ENCODE data around the gene FBXW7.

The FBXW7 gene

GRCh38 chr4:152509595-152510225 lies 26.2 kb downstream of the FBXW7 start:
- DNase-seq = no peak

- no peak for DNase-seq
Measured at GRCh38 chr4:152508818-152509217, 27.1 kb downstream of the FBXW7 start.

- DNase-seq = no peak
Measured at GRCh38 chr4:152508386-152508785, 27.5 kb downstream of the FBXW7 start.

GRCh38 chr4:152503653-152504290 lies 32.1 kb downstream of the FBXW7 start:
- DNase-seq = no peak

GRCh38 chr4:152501846-152502536 lies 33.9 kb downstream of the FBXW7 start:
- no peak for DNase-seq

GRCh38 chr4:152500800-152501434 lies 35.0 kb downstream of the FBXW7 start:
- DNase-seq = peak; percentile 49

- DNase-seq = no peak
Measured at GRCh38 chr4:152500275-152500674, 35.6 kb downstream of the FBXW7 start.

GRCh38 chr4:152499344-152499743 lies 36.5 kb downstream of the FBXW7 start:
- DNase-seq = no peak

GRCh38 chr4:152494020-152494419 lies 41.9 kb downstream of the FBXW7 start:
- DNase-seq = no peak

- no peak for DNase-seq
Measured at GRCh38 chr4:152488246-152488645, 47.6 kb downstream of the FBXW7 start.

GRCh38 chr4:152486429-152487389 lies 49.2 kb downstream of the FBXW7 start:
- DNase-seq = no peak

GRCh38 chr4:152485726-152486276 lies 50.1 kb downstream of the FBXW7 start:
- DNase-seq = no peak

GRCh38 chr4:152482211-152482610 lies 53.7 kb downstream of the FBXW7 start:
- DNase-seq = no peak

- no peak for DNase-seq
Measured at GRCh38 chr4:152480901-152481300, 55.0 kb downstream of the FBXW7 start.

- DNase-seq = no peak
Measured at GRCh38 chr4:152480326-152480725, 55.6 kb downstream of the FBXW7 start.

- DNase-seq = peak; percentile 16
Measured at GRCh38 chr4:152479428-152480026, 56.4 kb downstream of the FBXW7 start.

GRCh38 chr4:152478461-152479237 lies 57.2 kb downstream of the FBXW7 start:
- no peak for DNase-seq

GRCh38 chr4:152476796-152477195 lies 59.1 kb downstream of the FBXW7 start:
- no peak for DNase-seq

- no peak for DNase-seq
Measured at GRCh38 chr4:152471251-152471792, 64.6 kb downstream of the FBXW7 start.

- no peak for DNase-seq
Measured at GRCh38 chr4:152468408-152468807, 67.5 kb downstream of the FBXW7 start.

GRCh38 chr4:152467101-152467500 lies 68.8 kb downstream of the FBXW7 start:
- no peak for DNase-seq

Data from GF-D8 (cell line).